Spinal cord (tissue), 10 donors: ENCODE data around the gene PAQR7. TPM values are rescaled to one million over a fixed set of nuclear protein-coding genes. Genes with fewer than 3 reads are reported as not detected.
"Not testable (repeated sequence)": the region's sequence is repeated elsewhere in the genome, so short reads cannot be mapped to it uniquely, and the experiment has no call there.

Source experiments
- DNase-seq, 6 donors: peaks; one replicate each; pipeline versions ENCODE4 v3.0.0 to v3.0.0-alpha.2; 2013 to 2015; ENCODE audit warnings: low spot score in 6 of 6, low read depth in 4 of 6
- H3K27ac ChIP-seq: one replicate; pipeline ENCODE4 v1.5.1; 2013; ENCODE audit warnings: low read depth, low read length, control low read depth
- H3K27me3 ChIP-seq: one replicate; pipeline ENCODE4 v1.6.1; 2013; ENCODE audit warnings: low read length; ENCODE audit not compliant: control insufficient read depth, insufficient read depth
- H3K36me3 ChIP-seq: one replicate; pipeline ENCODE4 v1.6.1; 2013; ENCODE audit warnings: low read length; ENCODE audit not compliant: control insufficient read depth, insufficient read depth
- H3K4me1 ChIP-seq: one replicate; pipeline ENCODE4 v1.6.1; 2013; ENCODE audit warnings: low read length; ENCODE audit not compliant: control insufficient read depth, insufficient read depth
- H3K4me3 ChIP-seq: one replicate; pipeline ENCODE4 v1.5.1; 2013; ENCODE audit warnings: low read depth, low read length, control low read depth
- H3K9me3 ChIP-seq: one replicate; pipeline ENCODE4 v1.6.1; 2013; ENCODE audit warnings: low read length; ENCODE audit not compliant: control insufficient read depth, insufficient read depth
- WGBS: methylation state at CpG from one replicate; pipeline ENCODE4 v1.1.5; 2013; ENCODE audit warnings: missing lambda C conversion rate; ENCODE audit not compliant: insufficient coverage; 5-methylcytosine and 5-hydroxymethylcytosine counted together
- polyA plus RNA-seq, 2 donors: library from polyadenylated mRNA; unstranded; fragments of 120-200 nt; gene quantifications; one replicate each; pipeline ENCODE4 v1.2.1, GENCODE V29; 2013; ENCODE audit not compliant: insufficient read length in 2 of 2
- total RNA-seq, 2 donors: library from RNA; depleted of rRNA in 1 of 2; stranded (reverse); fragments of 120-200 nt in 1 of 2; fragments of >200 nt in 1 of 2; gene quantifications; one replicate each; pipeline versions ENCODE4 v1.2.3 to v1.2.4, GENCODE V29; 2013 to 2014
- donor health status: healthy.

Gene PAQR7
- total and polyA plus RNA-seq, 4 donors: 7.6 to 18.8 (median 12.6) TPM

- WGBS: 96% methylated on average over 5 of the region's 11 CpGs
- H3K4me1 ChIP-seq: peaks cover 13% of the 10 kb centered on the region
- H3K4me3 ChIP-seq: no peak overlapping the region
- no peak for DNase-seq
- H3K27me3 ChIP-seq: no peaks in the 10 kb centered on the region
- H3K9me3 ChIP-seq: no peaks in the 10 kb centered on the region
- no peak overlapping the region for H3K27ac ChIP-seq
- no peaks in the 10 kb centered on the region for H3K36me3 ChIP-seq
Observed at GRCh38 chr1:25856856-25857255, 18.7 kb downstream of the PAQR7 start.

- no peak overlapping the region for H3K27ac ChIP-seq
- DNase-seq: no peak
- H3K4me3 ChIP-seq: no peak overlapping the region
- peaks cover 7% of the 10 kb centered on the region for H3K4me1 ChIP-seq
- 100% methylated on average over 1 of the region's 2 CpGs for WGBS
- no peaks in the 10 kb centered on the region for H3K36me3 ChIP-seq
- no peaks in the 10 kb centered on the region for H3K27me3 ChIP-seq
- H3K9me3 ChIP-seq: no peaks in the 10 kb centered on the region
Observed at GRCh38 chr1:25854554-25854953, 21.0 kb downstream of the PAQR7 start.

GRCh38 chr1:25848531-25848930 lies 27.0 kb downstream of the PAQR7 start:
- H3K27ac ChIP-seq: no peak overlapping the region

GRCh38 chr1:25847929-25848328 lies 27.6 kb downstream of the PAQR7 start:
- Histone ChIP-seq H3K4me3 (no peak overlapping the region), H3K27me3 (no peaks in the 10 kb centered on the region), H3K27ac (no peak overlapping the region), H3K4me1 (no peaks in the 10 kb centered on the region), H3K36me3 (no peaks in the 10 kb centered on the region), H3K9me3 (no peaks in the 10 kb centered on the region)
- no peak for DNase-seq
- WGBS: no CpG with 5 or more reads among the region's 4 CpGs

More at GRCh38 chr1:25848531-25848930, 27.0 kb downstream of the PAQR7 start:
- DNase-seq: no peak
- Histone ChIP-seq H3K4me1 (no peaks in the 10 kb centered on the region), H3K4me3 (no peak overlapping the region), H3K27me3 (no peaks in the 10 kb centered on the region), H3K36me3 (no peaks in the 10 kb centered on the region), H3K9me3 (no peaks in the 10 kb centered on the region)
- 100% methylated on average over 1 of the region's 1 CpG for WGBS

GRCh38 chr1:25845664-25846063 lies 29.8 kb downstream of the PAQR7 start:
- Histone ChIP-seq H3K4me3 (no peak overlapping the region), H3K27me3 (no peaks in the 10 kb centered on the region), H3K4me1 (no peaks in the 10 kb centered on the region), H3K27ac (no peak overlapping the region), H3K9me3 (no peaks in the 10 kb centered on the region), H3K36me3 (no peaks in the 10 kb centered on the region)
- 84% methylated on average over 4 of the region's 5 CpGs for WGBS
- DNase-seq: no peak

GRCh38 chr1:25844536-25845337 lies 30.8 kb downstream of the PAQR7 start:
- Histone ChIP-seq H3K4me1 (no peaks in the 10 kb centered on the region), H3K27ac (no peak overlapping the region), H3K36me3 (no peaks in the 10 kb centered on the region), H3K4me3 (no peak overlapping the region), H3K27me3 (no peaks in the 10 kb centered on the region), H3K9me3 (no peaks in the 10 kb centered on the region)
- DNase-seq: no peak
- 92% methylated on average over 1 of the region's 3 CpGs for WGBS

GRCh38 chr1:25843483-25843882 lies 32.0 kb downstream of the PAQR7 start:
- DNase-seq: no peak
- H3K4me1 ChIP-seq: no peaks in the 10 kb centered on the region
- WGBS: 100% methylated on average over 1 of the region's 3 CpGs

GRCh38 chr1:25839808-25840207 lies 35.7 kb downstream of the PAQR7 start:
- H3K4me1 ChIP-seq, H3K4me3 ChIP-seq, H3K27me3 ChIP-seq, DNase-seq, H3K36me3 ChIP-seq, H3K27ac ChIP-seq, H3K9me3 ChIP-seq: not testable (repeated sequence)
- WGBS: no CpG with 5 or more reads among the region's 4 CpGs

More at GRCh38 chr1:25843483-25843882, 32.0 kb downstream of the PAQR7 start:
- Histone ChIP-seq H3K27ac (no peak overlapping the region), H3K36me3 (no peaks in the 10 kb centered on the region), H3K9me3 (no peaks in the 10 kb centered on the region), H3K27me3 (no peaks in the 10 kb centered on the region), H3K4me3 (no peak overlapping the region)

- H3K36me3 ChIP-seq: peaks cover 20% of the 10 kb centered on the region
- peak in 1 of 6 donors; percentile 58 for DNase-seq
- no peak overlapping the region for H3K27ac ChIP-seq
- no peaks in the 10 kb centered on the region for H3K27me3 ChIP-seq
- H3K4me3 ChIP-seq: no peak overlapping the region
- H3K9me3 ChIP-seq: no peaks in the 10 kb centered on the region
- no CpG with 5 or more reads among the region's 1 CpG for WGBS
- no peaks in the 10 kb centered on the region for H3K4me1 ChIP-seq
Observed at GRCh38 chr1:25837262-25837875, 38.1 kb downstream of the PAQR7 start.

GRCh38 chr1:25836695-25837094 lies 38.8 kb downstream of the PAQR7 start:
- no CpG with 5 or more reads among the region's 3 CpGs for WGBS
- DNase-seq: no peak
- no peaks in the 10 kb centered on the region for H3K27me3 ChIP-seq

More at GRCh38 chr1:25836695-25837094, 38.8 kb downstream of the PAQR7 start:
- Histone ChIP-seq H3K27ac (no peak overlapping the region), H3K4me3 (no peak overlapping the region), H3K36me3 (peaks cover 22% of the 10 kb centered on the region), H3K9me3 (no peaks in the 10 kb centered on the region), H3K4me1 (no peaks in the 10 kb centered on the region)
